Measurements from ENCODE around the gene C1orf167. TPM values are rescaled to one million over a fixed set of nuclear protein-coding genes. Genes with fewer than 3 reads are reported as not detected.

Gene C1orf167
- total and polyA plus RNA-seq, 10 of the 15 experiments (the other 5 are each of a cell fraction or from before 2014, with no cell fraction given) = 0.17 to 0.31 TPM; not detected in 8

- TF ChIP-seq CUX1 (IDR thresholded peaks at IDR 0.05; ENCODE audit: insufficient replicate concordance, low read depth, low read length) = no peak
Observed at GRCh38 chr1:11794446-11795237, 32.6 kb downstream of the C1orf167 start (continued).

DNA sequence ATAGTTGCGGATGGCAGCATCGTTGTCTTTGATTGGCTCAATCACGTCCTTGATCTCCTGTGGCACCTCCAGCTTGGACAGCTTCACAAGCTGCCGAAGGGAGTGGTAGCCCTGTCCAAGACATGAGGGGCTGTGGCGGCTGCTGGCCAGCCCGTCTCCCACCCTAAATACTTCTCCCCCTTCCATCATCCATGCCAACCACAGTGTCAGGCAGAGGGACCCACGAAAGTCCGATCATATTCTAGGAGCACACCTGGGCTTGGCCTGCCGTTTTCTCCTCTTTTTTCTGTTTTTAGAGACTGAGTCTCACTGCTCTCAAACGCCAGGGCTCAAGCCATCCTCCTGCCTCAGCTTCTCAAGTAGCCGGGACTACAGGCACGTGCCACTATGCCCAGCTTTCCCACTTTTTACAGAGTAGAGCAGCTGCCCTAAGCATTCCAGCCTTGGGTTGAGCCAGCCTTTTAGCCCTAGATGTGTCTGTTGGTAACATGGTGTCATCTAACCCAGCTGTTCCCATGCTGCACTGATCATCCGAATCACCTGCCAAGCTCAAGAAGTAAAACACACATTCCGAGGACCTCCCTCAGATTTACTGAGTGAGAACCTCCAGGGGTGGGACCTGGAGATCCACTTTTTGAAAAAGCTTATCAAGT is 33.4 kb downstream of the C1orf167 start:
- DNase-seq (ENCODE audit: low read depth, low spot score) (no peak), ATAC-seq (no peak), FAIRE-seq (no peak)
- RAD21 ChIA-PET (ENCODE audit: unreplicated experiment) = no interaction called here
- Histone ChIP-seq H3K9me3 (replicated peaks; ENCODE audit: control insufficient read depth, insufficient read depth, low read length) (no peaks in the 10 kb centered on the region), H3K4me3 (no peak overlapping the region), H3K79me2 (ENCODE audit: control insufficient read depth, insufficient read depth, low read length) (no peaks in the 10 kb centered on the region), H3K27ac (ENCODE audit: control insufficient read depth, insufficient read depth) (no peak overlapping the region), H3K9ac (ENCODE audit: control insufficient read depth, insufficient read depth, low read length) (no peak overlapping the region), H3K4me2 (ENCODE audit: control insufficient read depth, insufficient read depth) (no peak overlapping the region), H3K27me3 (replicated peaks in 1 of 2; ENCODE audit: control insufficient read depth in 2 of 2, insufficient read depth in 2 of 2, low read length in 1 of 2) (no peaks in the 10 kb centered on the region), H3K4me1 (ENCODE audit: control insufficient read depth, insufficient read depth, low read length) (no peaks in the 10 kb centered on the region; the same call in 1 of the 2 replicates), H4K20me1 (ENCODE audit: control insufficient read depth, insufficient read depth) (no peaks in the 10 kb centered on the region), H3K36me3 (ENCODE audit: control insufficient read depth in 2 of 2, insufficient read depth in 2 of 2, low read length in 1 of 2) (peaks cover 0 to 5% of the 10 kb centered on the region in 2 experiments; a peak in 2 of 4 replicates), H2AFZ (ENCODE audit: control insufficient read depth, low read depth, low read length) (no peak overlapping the region)
- no TSS peak for BruUV-seq (replicated peaks)
- in situ Hi-C loops (cut with MboI) = no loop called here
- TF ChIP-seq NFYA (IDR thresholded peaks at IDR 0.05; ENCODE audit: borderline replicate concordance, low read depth, low read length) (no peak), ZNF24 (IDR thresholded peaks at IDR 0.05) (no peak), FOXM1 (IDR thresholded peaks at IDR 0.05; ENCODE audit: low read depth, low read length) (no peak), RELA (IDR thresholded peaks at IDR 0.05; ENCODE audit: borderline replicate concordance, partially characterized antibody) (no peak), SRF (IDR thresholded peaks at IDR 0.05; ENCODE audit: low read depth in 2 of 2, low read length in 2 of 2) (no peak), ZBED1 (IDR thresholded peaks at IDR 0.05; ENCODE audit: borderline replicate concordance) (no peak), POLR2A (IDR thresholded peaks at IDR 0.05; ENCODE audit: low read depth, low read length) (no peak)
- TF ChIP-seq, protein P1, sequence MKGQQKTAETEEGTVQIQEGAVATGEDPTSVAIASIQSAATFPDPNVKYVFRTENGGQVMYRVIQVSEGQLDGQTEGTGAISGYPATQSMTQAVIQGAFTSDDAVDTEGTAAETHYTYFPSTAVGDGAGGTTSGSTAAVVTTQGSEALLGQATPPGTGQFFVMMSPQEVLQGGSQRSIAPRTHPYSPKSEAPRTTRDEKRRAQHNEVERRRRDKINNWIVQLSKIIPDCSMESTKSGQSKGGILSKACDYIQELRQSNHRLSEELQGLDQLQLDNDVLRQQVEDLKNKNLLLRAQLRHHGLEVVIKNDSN (IDR thresholded peaks at IDR 0.05; ENCODE audit: borderline replicate concordance, extremely low read length, insufficient read depth, low read depth, low read length) = no peak
- TF ChIP-seq, protein P2, sequence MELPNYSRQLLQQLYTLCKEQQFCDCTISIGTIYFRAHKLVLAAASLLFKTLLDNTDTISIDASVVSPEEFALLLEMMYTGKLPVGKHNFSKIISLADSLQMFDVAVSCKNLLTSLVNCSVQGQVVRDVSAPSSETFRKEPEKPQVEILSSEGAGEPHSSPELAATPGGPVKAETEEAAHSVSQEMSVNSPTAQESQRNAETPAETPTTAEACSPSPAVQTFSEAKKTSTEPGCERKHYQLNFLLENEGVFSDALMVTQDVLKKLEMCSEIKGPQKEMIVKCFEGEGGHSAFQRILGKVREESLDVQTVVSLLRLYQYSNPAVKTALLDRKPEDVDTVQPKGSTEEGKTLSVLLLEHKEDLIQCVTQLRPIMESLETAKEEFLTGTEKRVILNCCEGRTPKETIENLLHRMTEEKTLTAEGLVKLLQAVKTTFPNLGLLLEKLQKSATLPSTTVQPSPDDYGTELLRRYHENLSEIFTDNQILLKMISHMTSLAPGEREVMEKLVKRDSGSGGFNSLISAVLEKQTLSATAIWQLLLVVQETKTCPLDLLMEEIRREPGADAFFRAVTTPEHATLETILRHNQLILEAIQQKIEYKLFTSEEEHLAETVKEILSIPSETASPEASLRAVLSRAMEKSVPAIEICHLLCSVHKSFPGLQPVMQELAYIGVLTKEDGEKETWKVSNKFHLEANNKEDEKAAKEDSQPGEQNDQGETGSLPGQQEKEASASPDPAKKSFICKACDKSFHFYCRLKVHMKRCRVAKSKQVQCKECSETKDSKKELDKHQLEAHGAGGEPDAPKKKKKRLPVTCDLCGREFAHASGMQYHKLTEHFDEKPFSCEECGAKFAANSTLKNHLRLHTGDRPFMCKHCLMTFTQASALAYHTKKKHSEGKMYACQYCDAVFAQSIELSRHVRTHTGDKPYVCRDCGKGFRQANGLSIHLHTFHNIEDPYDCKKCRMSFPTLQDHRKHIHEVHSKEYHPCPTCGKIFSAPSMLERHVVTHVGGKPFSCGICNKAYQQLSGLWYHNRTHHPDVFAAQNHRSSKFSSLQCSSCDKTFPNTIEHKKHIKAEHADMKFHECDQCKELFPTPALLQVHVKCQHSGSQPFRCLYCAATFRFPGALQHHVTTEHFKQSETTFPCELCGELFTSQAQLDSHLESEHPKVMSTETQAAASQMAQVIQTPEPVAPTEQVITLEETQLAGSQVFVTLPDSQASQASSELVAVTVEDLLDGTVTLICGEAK (IDR thresholded peaks at IDR 0.05; ENCODE audit: borderline replicate concordance) = no peak
- SMC1A ChIA-PET (ENCODE audit: uncharacterized antibody, unreplicated experiment) = interaction anchor here (1.1 kb wide), 1 partner anchor 58 kb away, joined by 3 read pairs; no protein-coding TSS in a partner anchor
- WGBS (ENCODE audit: insufficient coverage, insufficient replicate concordance, low lambda C conversion rate, missing lambda C conversion rate) = 86% methylated on average over 14 of the region's 14 CpGs
- POLR2A ChIA-PET = no interaction called here
- intact Hi-C loops (cut with micrococcal nuclease; ENCODE audit: unreplicated experiment) = no loop called here
- CTCF ChIA-PET = interaction anchor here (3.5 kb wide), 1 partner anchor 8 kb away, joined by 24 read pairs; no protein-coding TSS in a partner anchor
